ENCODE data around the gene TUBB3.

DNA sequence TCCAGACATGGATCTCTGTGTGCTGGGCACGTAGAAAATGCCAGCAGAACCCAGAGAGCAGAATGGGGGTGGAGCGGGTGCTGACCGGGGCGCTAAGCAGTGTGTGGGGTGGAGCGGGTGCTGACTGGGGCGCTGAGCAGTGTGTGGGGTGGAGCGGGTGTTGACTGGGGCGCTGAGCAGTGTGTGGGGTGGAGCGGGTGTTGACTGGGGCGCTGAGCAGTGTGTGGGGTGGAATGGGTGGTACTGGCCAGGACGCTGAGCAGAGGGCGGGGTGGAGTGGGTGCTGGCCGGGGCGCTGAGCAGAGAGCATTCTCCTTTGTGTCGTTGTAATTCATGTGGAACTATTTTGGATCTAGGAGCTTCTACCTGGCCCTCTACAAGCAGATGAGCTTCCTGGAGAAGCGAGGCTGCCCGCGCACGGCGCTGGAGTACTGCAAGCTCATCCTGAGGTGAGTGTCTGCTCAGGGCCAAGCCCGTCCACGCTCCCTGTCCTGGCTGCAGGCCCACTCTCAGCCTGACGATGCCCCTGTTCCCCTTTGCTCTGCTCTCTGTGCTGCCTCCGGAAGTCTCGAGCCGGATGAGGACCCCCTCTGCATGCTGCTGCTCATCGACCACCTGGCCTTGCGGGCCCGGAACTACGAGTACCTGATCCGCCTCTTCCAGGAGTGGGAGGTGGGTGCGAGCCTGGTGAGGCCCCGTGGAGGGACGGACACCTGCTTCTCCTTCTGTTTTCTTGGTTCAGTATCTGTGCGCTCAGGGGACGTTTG, 24.8 kb upstream of the TUBB3 start:
- TF ChIP-seq POLR2A (IDR thresholded peaks at IDR 0.05) (no peak), POLR2AphosphoS5 (IDR thresholded peaks at IDR 0.05) (no peak), EP300 (IDR thresholded peaks at IDR 0.05) (no peak)
- TF ChIP-seq, protein P1, sequence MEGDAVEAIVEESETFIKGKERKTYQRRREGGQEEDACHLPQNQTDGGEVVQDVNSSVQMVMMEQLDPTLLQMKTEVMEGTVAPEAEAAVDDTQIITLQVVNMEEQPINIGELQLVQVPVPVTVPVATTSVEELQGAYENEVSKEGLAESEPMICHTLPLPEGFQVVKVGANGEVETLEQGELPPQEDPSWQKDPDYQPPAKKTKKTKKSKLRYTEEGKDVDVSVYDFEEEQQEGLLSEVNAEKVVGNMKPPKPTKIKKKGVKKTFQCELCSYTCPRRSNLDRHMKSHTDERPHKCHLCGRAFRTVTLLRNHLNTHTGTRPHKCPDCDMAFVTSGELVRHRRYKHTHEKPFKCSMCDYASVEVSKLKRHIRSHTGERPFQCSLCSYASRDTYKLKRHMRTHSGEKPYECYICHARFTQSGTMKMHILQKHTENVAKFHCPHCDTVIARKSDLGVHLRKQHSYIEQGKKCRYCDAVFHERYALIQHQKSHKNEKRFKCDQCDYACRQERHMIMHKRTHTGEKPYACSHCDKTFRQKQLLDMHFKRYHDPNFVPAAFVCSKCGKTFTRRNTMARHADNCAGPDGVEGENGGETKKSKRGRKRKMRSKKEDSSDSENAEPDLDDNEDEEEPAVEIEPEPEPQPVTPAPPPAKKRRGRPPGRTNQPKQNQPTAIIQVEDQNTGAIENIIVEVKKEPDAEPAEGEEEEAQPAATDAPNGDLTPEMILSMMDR (IDR thresholded peaks at IDR 0.05): no peak

Data from stomach (tissue), 4 donors.